Pancreas (tissue), 10 donors: ENCODE data around the gene SEPTIN10. TPM values are rescaled to one million over a fixed set of nuclear protein-coding genes. Genes with fewer than 3 reads are reported as not detected.

Experiments used
- ATAC-seq, 4 donors: fragments of 200-7000 bp; cut with Tn5 transposase; one replicate each; pipeline versions ENCODE4 v1.8.0 to v1.9.1; 2020; ENCODE audit warnings: mild to moderate bottlenecking in 4 of 4, moderate library complexity in 4 of 4
- DNase-seq, 6 donors: peaks; one replicate each; pipeline ENCODE4 v3.0.0-alpha.2; 2020
- FAIRE-seq: peaks from 2 replicates; lab custom pipeline; 2012; peaks lifted over from hg19 to GRCh38; lab: Jason Lieb, UNC
- H3K27ac ChIP-seq, 4 donors: fragments of 200-600 bp; sonication (generic); 1 replicate in 3 of 4; 2 replicates in 1 of 4; pipeline versions ENCODE4 v1.5.0 to v1.8.0; 2020
- H3K27me3 ChIP-seq, 4 donors: fragments of 200-600 bp; one replicate each; pipeline ENCODE4 v1.8.0; 2021
- H3K36me3 ChIP-seq, 3 donors: fragments of 200-600 bp; sonication (generic) in 1 of 3; one replicate each; pipeline versions ENCODE4 v1.5.0 to v1.8.0; 2020 to 2021
- H3K4me1 ChIP-seq, 3 donors: fragments of 200-600 bp; one replicate each; pipeline ENCODE4 v1.8.0; 2021
- H3K4me3 ChIP-seq, 4 donors: fragments of 200-600 bp; sonication (generic) in 2 of 4; one replicate each; pipeline versions ENCODE4 v1.5.0 to v1.8.0; 2020 to 2021
- H3K9me3 ChIP-seq, 4 donors: fragments of 200-600 bp; one replicate each; pipeline ENCODE4 v1.8.0; 2021
- CTCF ChIP-seq, 4 donors: fragments of 200-600 bp; sonication (generic) in 3 of 4; IDR thresholded peaks; one replicate each; pipeline versions ENCODE4 v1.5.0 to v1.8.0; 2021; ENCODE audit warnings: antibody characterized with exemption in 4 of 4
- WGBS, 2 donors: extraction: QIAGEN DNeasy Blood & Tissue Kit; methylation state at CpG; one replicate each; pipeline ENCODE4 v1.1.7; 2013; 5-methylcytosine and 5-hydroxymethylcytosine counted together
- intact Hi-C, 3 donors: fragments of 100-400 bp; cut with DNase I; formaldehyde crosslinking; loops; one replicate each; pipeline versions ENCODE4 v1.11.1 to v1.14.2; 2022
- polyA plus RNA-seq, 2 donors: library from polyadenylated mRNA; stranded (reverse); fragments of 200-250 nt; gene quantifications; one replicate each; pipeline ENCODE4 v1.2.3, GENCODE V29; 2013
- total RNA-seq, 6 donors: library from RNA; stranded (reverse); fragmentation: NEBNext Ultra II Directional in 4 of 6; extraction: Animal tissue kit (Norgen Biotek cat#: 25700) in 4 of 6; gene quantifications; one replicate each; pipeline versions ENCODE4 v1.2.1 to v1.2.4, GENCODE V29; 2021 to 2023
- donor health status: healthy with polysubstance abuse.
- donor health status: DM: no; HTN: no; CAD: no; lungs with moderate emphysema.
- donor health status: DM: no; HTN: no; CAD: no.
- donor health status: control.
- donor health status: control.
- donor health status: Bipolar disorder and iron deficiency.
- donor health status: DM: yes; HTN: yes; CAD: no.
- donor health status: DM: no; HTN: no; CAD: no.
- donor health status: DM: no; HTN: no; CAD: no.
- donor health status: DM: yes; HTN: yes; CAD: no.

SEPTIN10 gene
- total and polyA plus RNA-seq, 8 donors = 7.9 to 27.1 (median 16.2) TPM

DNA sequence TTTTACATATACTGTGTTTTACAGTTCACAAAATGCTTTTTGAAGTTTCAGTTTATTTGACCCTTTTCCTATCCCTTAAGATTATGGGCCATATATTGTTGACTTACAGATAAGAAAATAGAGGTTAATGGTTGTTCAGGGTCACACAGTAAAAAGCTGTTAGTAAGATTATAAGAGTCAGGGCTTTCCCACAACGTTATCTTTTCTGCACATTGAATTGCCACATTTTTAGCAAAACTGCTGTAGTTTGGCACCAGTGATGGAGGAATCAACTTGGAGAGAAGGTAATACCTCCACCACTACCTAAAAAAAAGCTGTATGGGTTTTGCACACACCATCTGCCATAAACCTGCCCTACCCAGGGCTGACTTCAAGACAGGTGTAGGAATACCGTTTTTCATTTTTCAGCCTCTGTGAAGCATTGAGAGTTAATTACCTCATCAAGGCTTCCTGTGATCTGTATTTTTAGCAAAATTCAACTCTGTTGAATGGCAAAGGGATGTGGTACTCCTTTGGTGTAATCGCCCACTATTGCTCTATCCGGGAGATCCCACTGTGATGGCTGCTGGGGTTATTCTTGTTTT lies 5.4 kb upstream of the SEPTIN10 start:
- H3K4me3 ChIP-seq = no peak overlapping the region
- H3K27ac ChIP-seq = no peak overlapping the region
- DNase-seq (no peak), ATAC-seq (no peak), FAIRE-seq (no peak)
- WGBS, 2 donors = 73 to 76% methylated on average over 4 of the region's 4 CpGs
- no peaks in the 10 kb centered on the region for H3K27me3 ChIP-seq
- no peaks in the 10 kb centered on the region for H3K9me3 ChIP-seq
- H3K36me3 ChIP-seq = no peaks in the 10 kb centered on the region
- H3K4me1 ChIP-seq = peaks cover 0 to 13% (median 9%) of the 10 kb centered on the region in 3 donors
- intact Hi-C loops = no loop called here
- no peak for TF ChIP-seq CTCF (IDR thresholded peaks at IDR 0.05)

DNA sequence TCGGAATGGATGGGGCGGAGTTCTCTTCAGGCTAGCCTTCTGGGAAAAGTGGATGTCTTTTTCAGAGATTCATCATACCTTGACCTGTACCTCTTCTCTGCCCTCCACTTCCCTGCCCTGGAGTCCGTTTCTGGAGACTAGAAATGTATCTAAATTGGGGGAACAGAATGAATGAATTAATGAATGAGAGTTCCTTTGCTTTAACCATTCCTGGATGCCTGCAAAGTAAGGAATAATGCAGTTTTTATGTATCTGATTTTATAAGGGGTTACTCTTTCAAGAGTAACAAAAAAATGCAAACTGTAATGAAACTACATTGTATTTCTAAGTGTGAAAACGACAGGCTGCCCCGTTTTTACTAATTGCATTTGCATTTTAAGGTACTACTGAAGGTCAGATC lies 2.4 kb upstream of the SEPTIN10 start:
- 84 to 89% methylated on average over 5 of the region's 5 CpGs for WGBS, 2 donors
- H3K9me3 ChIP-seq = no peaks in the 10 kb centered on the region
- H3K4me1 ChIP-seq = peaks cover 8 to 23% (median 9%) of the 10 kb centered on the region in 3 donors
- H3K27me3 ChIP-seq = no peaks in the 10 kb centered on the region
- H3K36me3 ChIP-seq = no peaks in the 10 kb centered on the region
- no peak for TF ChIP-seq CTCF (IDR thresholded peaks at IDR 0.05)
- DNase-seq (no peak), FAIRE-seq (no peak), ATAC-seq (no peak)
- intact Hi-C loops = no loop called here
- peak overlapping the region in 1 of 4 donors; percentile 75 for H3K4me3 ChIP-seq
- H3K27ac ChIP-seq = no peak overlapping the region

DNA sequence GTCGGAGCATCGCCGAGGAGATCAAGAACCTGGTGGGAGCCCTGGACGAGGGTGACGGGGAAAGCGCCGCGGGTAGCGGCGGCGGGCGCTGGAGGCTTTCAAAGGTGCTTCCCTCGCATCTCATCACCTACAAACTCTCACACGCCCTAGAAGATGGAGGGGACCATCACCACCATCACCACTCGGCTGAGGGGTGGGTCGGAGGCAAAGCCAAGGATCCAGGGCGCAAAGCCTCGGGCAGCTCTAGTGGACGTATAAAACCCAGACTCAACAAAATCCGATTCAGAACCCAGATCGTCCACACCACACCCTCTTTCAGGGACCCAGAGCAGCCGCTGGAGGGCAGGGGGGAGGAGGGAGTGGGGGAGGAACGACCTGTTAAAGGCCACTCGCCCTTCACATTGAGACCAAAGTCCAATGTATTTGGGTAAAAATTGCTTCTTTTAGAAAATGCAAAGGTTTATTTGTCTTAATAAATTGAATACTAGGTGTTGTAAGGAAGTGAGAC lies 1.9 kb upstream of the SEPTIN10 start:
- no peak for TF ChIP-seq CTCF (IDR thresholded peaks at IDR 0.05)
- Histone ChIP-seq H3K4me3 (peak overlapping the region in 3 of 4 donors; percentile 71 to 83 (median 75)), H3K27ac (no peak overlapping the region), H3K4me1 (peaks cover 8 to 23% (median 9%) of the 10 kb centered on the region in 3 donors), H3K36me3 (no peaks in the 10 kb centered on the region), H3K27me3 (no peaks in the 10 kb centered on the region), H3K9me3 (no peaks in the 10 kb centered on the region)
- intact Hi-C loops = no loop called here
- DNase-seq (no peak), FAIRE-seq (no peak), ATAC-seq (no peak)
- 82 to 87% methylated on average over 24 of the region's 24 CpGs for WGBS, 2 donors

DNA sequence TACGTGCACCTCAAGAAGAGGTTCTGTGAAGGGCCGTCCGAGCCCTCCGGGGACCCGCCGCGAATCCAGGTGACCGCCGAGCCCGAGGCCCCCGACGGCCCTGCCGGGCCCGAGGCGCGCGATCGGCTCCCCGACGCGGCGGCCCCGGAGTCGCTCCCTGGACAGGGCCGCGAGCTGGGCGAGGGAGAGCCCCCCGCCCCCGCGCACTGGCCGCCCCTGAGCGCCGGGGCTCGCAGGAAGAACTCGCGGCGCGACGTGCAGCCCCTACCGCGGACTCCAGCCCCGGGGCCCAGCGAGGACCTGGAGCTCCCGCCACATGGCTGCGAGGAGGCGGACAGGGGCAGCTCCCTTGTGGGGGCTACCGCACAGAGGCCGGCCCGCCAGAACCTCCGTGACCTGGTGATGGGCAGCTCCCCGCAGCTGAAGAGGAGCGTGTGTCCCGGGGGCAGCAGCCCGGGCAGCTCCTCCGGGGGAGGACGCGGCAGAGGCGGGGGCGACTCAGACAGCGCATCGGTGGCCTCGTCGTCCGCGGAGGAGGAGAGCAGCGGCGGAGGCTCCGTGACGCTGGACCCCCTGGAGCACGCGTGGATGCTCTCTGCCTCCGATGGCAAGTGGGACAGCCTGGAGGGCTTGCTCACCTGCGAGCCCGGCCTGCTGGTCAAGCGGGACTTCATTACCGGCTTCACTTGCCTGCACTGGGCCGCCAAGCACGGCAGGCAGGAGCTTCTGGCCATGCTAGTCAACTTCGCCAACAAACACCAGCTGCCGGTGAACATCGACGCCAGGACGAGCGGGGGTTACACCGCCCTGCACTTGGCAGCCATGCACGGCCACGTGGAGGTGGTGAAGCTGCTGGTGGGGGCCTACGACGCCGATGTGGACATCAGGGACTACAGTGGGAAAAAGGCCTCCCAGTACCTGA lies 1.2 kb upstream of the SEPTIN10 start:
- ATAC-seq = no peak
- no peak for FAIRE-seq
- intact Hi-C loops = no loop called here
- Histone ChIP-seq H3K4me1 (peaks cover 8 to 23% (median 9%) of the 10 kb centered on the region in 3 donors), H3K4me3 (peak overlapping the region; percentile 34 to 83 (median 73)), H3K9me3 (no peaks in the 10 kb centered on the region), H3K36me3 (no peaks in the 10 kb centered on the region), H3K27me3 (no peaks in the 10 kb centered on the region), H3K27ac (peak overlapping the region; percentile 88 to 96 (median 93))
- 21 to 25% methylated on average over 74 to 90 of the region's 90 CpGs for WGBS, 2 donors
- DNase-seq = peak; percentile 11 to 86 (median 41)
- no peak for TF ChIP-seq CTCF (IDR thresholded peaks at IDR 0.05)
